A172 (cell line): ENCODE data around the gene LIMS3. TPM values are rescaled to one million over a fixed set of nuclear protein-coding genes. Genes with fewer than 3 reads are reported as not detected.
"Not testable (repeated sequence)": the region's sequence is repeated elsewhere in the genome, so short reads cannot be mapped to it uniquely, and the experiment has no call there.

Experiments used
- DNase-seq: peaks from one replicate; pipeline ENCODE4 v3.0.0-alpha.2; 2015; ENCODE audit warnings: low spot score
- total RNA-seq: library from RNA; depleted of rRNA; stranded (reverse); fragments of >200 nt; shearing (Covaris generic); gene quantifications from 2 replicates; pipeline ENCODE4 v1.2.3, GENCODE V29; 2014; rRNA removed

Gene LIMS3
- total RNA-seq, 1 experiment from 2014 or later: 2.9 TPM

- not testable (repeated sequence) for DNase-seq
Observed at GRCh38 chr2:109924481-109924880, 26.0 kb downstream of the LIMS3 start.

- DNase-seq: not testable (repeated sequence)
Observed at GRCh38 chr2:109927803-109928202, 29.3 kb downstream of the LIMS3 start.

- DNase-seq: not testable (repeated sequence)
Observed at GRCh38 chr2:109929222-109929621, 30.7 kb downstream of the LIMS3 start.

DNA sequence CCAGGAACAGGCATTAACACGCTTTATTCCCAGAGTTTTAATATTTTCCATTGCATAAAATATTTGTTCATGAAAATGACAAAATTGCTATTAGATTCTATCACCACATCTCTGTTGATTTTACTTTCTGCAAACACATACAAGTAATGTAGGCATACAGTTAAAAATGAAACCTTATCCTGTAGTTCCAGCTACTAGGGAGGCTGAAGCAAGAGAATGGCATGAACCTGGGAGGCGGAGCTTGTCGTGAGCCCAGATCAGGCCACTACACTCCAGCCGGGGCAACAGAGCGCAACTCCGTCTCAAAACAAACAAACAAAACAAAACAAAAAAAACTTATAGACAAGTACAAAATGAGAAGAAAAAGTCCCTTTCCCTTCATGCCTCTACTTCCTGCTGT is 38.0 kb downstream of the LIMS3 start:
- DNase-seq: not testable (repeated sequence)

GRCh38 chr2:109945362-109945761 is 46.9 kb downstream of the LIMS3 start:
- DNase-seq: not testable (repeated sequence)

DNA sequence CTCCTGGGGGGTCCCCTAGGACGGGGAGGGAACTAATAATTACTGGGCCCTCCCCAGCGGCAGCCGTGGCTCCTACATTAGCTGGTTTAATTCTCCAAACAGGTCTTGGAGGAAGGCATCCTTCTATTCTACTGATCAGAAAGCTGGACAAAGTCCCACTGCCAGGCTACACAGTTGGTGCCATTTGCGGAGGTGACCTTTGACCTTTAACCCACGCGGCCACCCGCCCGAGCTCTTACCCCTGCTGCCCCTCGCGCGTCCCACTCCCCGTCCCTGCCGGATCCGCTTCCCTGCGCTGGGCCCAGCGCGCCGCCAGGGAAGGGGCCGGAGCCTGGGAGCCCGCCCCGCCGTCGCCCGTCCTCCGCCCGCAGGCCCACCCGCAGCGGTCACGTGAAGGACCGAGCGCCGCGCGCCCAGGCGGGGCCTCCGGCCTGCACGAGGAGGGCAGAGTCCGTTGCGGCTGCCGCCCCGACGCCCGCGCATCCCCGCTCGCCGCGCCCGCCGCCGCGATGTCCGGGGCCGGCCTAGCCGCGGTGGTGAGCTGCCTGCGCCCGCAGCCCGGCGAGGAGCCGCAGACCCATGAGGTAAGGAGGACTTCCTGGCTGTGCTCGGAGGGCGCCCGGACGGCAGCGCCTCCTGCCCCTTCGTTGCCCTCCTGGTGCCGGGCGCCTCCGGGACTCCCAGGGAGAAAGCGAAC is 48.9 kb downstream of the LIMS3 start:
- not testable (repeated sequence) for DNase-seq

- not testable (repeated sequence) for DNase-seq
Observed at GRCh38 chr2:109947959-109948520, 49.6 kb downstream of the LIMS3 start.

DNA sequence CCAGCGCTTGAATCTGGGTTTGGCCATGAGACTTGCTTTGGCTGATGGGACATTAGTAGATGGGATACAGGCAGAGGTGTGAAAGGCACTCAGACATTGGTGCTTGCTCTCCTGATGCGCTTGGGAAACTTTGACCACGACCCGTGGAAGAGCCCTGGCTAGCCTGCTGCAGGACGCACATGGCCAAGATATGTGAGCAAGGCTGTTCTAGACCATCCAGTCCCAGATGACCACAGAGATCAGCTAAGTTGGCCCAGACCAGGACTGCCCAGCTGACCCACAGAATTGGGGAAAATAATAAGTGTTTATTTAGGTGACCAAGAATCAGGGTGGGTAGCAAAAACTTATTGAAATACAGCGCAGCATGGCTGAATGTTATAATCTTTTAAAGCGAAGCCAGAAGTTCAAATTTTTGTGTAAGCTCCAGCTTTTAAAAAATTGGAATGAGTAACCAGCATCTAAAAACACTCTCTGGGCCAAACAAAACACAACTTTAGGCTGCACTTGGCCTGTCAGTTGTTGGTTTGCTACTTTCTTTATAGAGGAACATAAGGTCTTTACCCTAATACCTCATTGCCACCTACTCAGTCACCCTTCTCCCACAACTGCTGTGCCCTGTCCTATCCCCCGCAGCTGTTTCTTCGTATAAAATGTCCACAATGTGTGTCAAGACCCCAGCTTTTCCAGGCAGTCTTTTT is 51.8 kb downstream of the LIMS3 start:
- not testable (repeated sequence) for DNase-seq

- DNase-seq: not testable (repeated sequence)
Observed at GRCh38 chr2:109963942-109964341, 65.5 kb downstream of the LIMS3 start.

DNA sequence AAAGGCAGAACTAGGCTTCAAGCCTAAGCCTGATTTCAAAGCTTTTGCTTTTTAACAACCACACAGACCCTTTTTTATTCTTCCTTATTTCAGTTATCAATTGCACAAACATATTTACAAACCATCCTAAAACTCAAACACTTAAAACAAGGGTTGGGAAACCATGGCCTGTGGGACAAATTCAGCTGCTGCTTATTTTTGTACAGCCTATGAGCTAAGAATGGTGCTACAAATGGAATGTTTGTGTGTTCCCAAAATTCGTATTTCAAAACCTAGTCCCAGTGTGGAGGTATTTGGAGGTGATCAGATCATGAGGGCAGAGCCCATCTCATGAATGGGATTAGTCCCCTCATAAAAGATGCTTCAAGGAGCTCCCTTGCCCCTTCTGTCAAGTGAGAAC is 67.0 kb downstream of the LIMS3 start:
- DNase-seq: not testable (repeated sequence)

DNA sequence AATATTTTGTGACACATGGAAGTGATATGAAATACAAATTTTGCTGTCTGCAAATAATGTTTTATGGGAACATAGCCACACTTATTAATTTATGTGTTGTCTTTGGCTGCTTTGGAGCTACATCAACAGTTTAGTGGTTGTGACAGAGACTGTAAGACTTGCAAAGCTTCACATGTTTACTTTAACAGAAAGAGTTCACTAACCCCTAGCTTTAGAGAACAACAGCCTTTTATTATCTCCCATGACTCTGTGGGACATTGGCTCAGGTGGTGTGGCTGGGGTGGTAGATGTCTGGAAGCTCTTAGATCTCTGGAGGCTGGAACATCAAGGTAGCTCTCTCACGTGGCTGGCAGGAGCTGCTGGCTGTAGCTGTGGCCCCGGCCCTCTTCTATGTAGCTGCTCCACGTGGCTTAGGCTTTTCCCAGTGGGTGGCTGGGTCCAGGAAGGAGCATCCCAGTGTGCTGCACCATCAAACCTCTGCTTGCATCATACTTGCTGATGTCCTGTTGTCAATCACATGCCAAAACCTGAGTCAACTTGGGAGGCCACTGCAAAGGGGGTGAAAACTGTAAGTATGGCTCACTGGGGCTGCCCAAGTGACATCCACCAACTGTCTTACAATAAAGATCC is 67.7 kb downstream of the LIMS3 start:
- not testable (repeated sequence) for DNase-seq

DNA sequence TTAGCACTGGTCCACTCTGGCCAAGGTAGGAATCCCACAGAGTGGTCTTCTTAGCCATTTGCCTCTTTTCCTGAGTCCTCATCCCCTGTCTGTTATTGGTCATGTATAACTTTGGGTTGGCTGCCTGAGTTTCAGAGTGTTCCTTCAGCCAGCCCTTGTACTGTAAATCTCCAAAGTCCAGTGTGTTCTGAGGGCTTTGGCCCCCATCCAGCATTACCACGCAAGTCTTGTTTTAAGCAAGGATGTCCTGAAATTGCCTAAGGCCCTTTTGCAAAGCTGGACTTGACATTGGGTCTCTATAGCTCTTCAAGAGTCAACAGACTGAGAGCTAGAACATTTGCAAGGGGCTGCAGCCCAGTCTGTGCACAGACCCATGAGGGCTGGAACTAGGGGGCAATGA is 68.4 kb downstream of the LIMS3 start:
- not testable (repeated sequence) for DNase-seq

- not testable (repeated sequence) for DNase-seq
Observed at GRCh38 chr2:109969864-109970263, 71.4 kb downstream of the LIMS3 start.

- not testable (repeated sequence) for DNase-seq
Observed at GRCh38 chr2:109971710-109972109, 73.2 kb downstream of the LIMS3 start.

Other genes with a start within 250 kb of the LIMS3 start
- 8.0 and 10.3 TPM in 2 replicates for gene RGPD5, start 104.4 kb upstream of the LIMS3 start, total RNA-seq
- gene MALL, start 217.1 kb downstream of the LIMS3 start, total RNA-seq: 184 and 298 TPM in 2 replicates